ENCODE results near the gene INSIG1.

INSIG1 gene

DNA sequence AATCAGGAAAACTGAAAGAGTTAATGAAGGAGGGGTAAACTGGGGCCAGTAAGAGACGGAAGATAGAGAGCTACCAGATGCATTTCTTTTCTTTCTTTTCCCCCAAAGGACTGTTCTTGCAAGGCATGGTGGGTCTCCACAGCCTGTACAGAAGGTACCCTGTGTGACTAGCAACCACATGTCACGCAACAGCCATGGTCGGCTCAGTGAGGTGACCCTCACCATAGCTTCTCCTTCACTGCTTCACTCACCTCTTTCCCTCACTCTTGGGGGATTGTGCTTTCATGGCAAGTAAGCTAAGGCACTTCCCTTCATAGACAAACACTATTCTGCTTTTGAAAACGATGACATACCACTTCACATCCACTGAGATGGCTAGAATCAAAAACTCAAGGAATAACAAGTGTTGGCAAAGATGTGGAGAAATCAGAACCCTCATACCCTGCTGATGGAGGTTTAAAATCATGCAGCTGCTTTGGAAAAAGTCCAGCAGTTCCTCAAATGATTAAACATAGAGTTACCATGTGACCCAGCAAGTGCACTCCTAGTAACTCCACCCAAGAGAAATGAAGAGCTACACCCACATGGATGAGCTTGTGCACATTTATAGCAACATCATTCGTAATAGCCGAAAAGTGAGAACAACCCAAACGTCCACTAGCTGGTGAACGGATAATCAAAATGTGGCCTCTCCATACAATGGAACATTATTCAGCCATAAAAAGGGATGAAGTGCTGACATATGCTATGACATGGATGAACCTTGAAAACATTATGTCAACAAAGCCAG, 3.8 kb upstream of the INSIG1 start:
- no peak for ATAC-seq
- TF ChIP-seq TOX (CRISPR knock-in tag; IDR thresholded peaks at IDR 0.05; ENCODE audit: borderline replicate concordance) (no peak), ISL1 (CRISPR knock-in tag; IDR thresholded peaks at IDR 0.05) (no peak)

DNA sequence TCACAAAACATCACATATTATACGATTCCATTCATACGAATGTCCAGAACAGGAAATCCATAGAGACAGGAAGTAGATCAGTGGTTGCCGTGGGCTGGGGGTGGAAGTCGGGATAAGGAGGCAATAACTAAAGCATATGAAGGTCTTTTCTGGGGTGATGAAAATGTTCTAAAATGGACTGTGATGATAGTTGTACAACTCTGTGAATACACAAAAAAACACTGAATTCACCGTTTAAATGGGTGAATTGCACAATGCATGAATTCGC, 3.2 kb upstream of the INSIG1 start:
- TF ChIP-seq RARB (CRISPR knock-in tag; IDR thresholded peaks at IDR 0.05), result no peak
- no peak for TF ChIP-seq ZFP30 (CRISPR knock-in tag; IDR thresholded peaks at IDR 0.05)
- no peak for TF ChIP-seq ZFP3 (CRISPR knock-in tag; IDR thresholded peaks at IDR 0.05)
- no peak for TF ChIP-seq ZC3H10 (CRISPR knock-in tag; IDR thresholded peaks at IDR 0.05)
- ATAC-seq, result no peak

- no peak for ATAC-seq
- no peak for TF ChIP-seq ZFP3 (CRISPR knock-in tag; IDR thresholded peaks at IDR 0.05)
- no peak for TF ChIP-seq ZNF565 (CRISPR knock-in tag; conservative IDR thresholded peaks at IDR 0.05; ENCODE audit: low read depth)
- no peak for TF ChIP-seq ZC3H10 (CRISPR knock-in tag; IDR thresholded peaks at IDR 0.05)
- TF ChIP-seq ZNF8 (CRISPR knock-in tag; IDR thresholded peaks at IDR 0.05), result no peak
- no peak for TF ChIP-seq ZFP30 (CRISPR knock-in tag; IDR thresholded peaks at IDR 0.05)
- TF ChIP-seq, protein P1, sequence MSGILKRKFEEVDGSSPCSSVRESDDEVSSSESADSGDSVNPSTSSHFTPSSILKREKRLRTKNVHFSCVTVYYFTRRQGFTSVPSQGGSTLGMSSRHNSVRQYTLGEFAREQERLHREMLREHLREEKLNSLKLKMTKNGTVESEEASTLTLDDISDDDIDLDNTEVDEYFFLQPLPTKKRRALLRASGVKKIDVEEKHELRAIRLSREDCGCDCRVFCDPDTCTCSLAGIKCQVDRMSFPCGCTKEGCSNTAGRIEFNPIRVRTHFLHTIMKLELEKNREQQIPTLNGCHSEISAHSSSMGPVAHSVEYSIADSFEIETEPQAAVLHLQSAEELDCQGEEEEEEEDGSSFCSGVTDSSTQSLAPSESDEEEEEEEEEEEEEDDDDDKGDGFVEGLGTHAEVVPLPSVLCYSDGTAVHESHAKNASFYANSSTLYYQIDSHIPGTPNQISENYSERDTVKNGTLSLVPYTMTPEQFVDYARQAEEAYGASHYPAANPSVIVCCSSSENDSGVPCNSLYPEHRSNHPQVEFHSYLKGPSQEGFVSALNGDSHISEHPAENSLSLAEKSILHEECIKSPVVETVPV (CRISPR knock-in tag; IDR thresholded peaks at IDR 0.05), result no peak
- no peak for TF ChIP-seq OSR1 (CRISPR knock-in tag; IDR thresholded peaks at IDR 0.05)
- no peak for TF ChIP-seq PATZ1 (CRISPR knock-in tag; IDR thresholded peaks at IDR 0.05; ENCODE audit: borderline replicate concordance)
- TF ChIP-seq BACH2 (CRISPR knock-in tag; IDR thresholded peaks at IDR 0.05; ENCODE audit: borderline replicate concordance), result no peak
- TF ChIP-seq TCF4 (CRISPR knock-in tag; IDR thresholded peaks at IDR 0.05; ENCODE audit: borderline replicate concordance), result no peak
- no peak for TF ChIP-seq ESRRG (CRISPR knock-in tag; IDR thresholded peaks at IDR 0.05)
- no peak for TF ChIP-seq TSHZ2 (CRISPR knock-in tag; IDR thresholded peaks at IDR 0.05)
- no peak for TF ChIP-seq ARNTL (CRISPR knock-in tag; IDR thresholded peaks at IDR 0.05; ENCODE audit: borderline replicate concordance, low read depth)
- TF ChIP-seq GLIS3 (CRISPR knock-in tag; IDR thresholded peaks at IDR 0.05), result no peak
- TF ChIP-seq ZNF70 (CRISPR knock-in tag; IDR thresholded peaks at IDR 0.05), result no peak
- no peak for TF ChIP-seq TOX (CRISPR knock-in tag; IDR thresholded peaks at IDR 0.05; ENCODE audit: borderline replicate concordance)
- TF ChIP-seq, protein P2, sequence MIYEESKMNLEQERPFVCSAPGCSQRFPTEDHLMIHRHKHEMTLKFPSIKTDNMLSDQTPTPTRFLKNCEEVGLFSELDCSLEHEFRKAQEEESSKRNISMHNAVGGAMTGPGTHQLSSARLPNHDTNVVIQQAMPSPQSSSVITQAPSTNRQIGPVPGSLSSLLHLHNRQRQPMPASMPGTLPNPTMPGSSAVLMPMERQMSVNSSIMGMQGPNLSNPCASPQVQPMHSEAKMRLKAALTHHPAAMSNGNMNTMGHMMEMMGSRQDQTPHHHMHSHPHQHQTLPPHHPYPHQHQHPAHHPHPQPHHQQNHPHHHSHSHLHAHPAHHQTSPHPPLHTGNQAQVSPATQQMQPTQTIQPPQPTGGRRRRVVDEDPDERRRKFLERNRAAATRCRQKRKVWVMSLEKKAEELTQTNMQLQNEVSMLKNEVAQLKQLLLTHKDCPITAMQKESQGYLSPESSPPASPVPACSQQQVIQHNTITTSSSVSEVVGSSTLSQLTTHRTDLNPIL (CRISPR knock-in tag; IDR thresholded peaks at IDR 0.05; ENCODE audit: low read depth), result no peak
- no peak for TF ChIP-seq SNAI2 (CRISPR knock-in tag; IDR thresholded peaks at IDR 0.05)
- no peak for TF ChIP-seq RARB (CRISPR knock-in tag; IDR thresholded peaks at IDR 0.05)
Measured at GRCh38 chr7:155295511-155295910, 2.2 kb upstream of the INSIG1 start.

GRCh38 chr7:155296006-155296787, 1.5 kb upstream of the INSIG1 start:
- ATAC-seq, result no peak
- TF ChIP-seq PATZ1 (CRISPR knock-in tag; IDR thresholded peaks at IDR 0.05; ENCODE audit: borderline replicate concordance) (no peak), TCF4 (CRISPR knock-in tag; IDR thresholded peaks at IDR 0.05; ENCODE audit: borderline replicate concordance) (no peak), TSHZ2 (CRISPR knock-in tag; IDR thresholded peaks at IDR 0.05) (no peak), ZC3H10 (CRISPR knock-in tag; IDR thresholded peaks at IDR 0.05) (no peak), RARB (CRISPR knock-in tag; IDR thresholded peaks at IDR 0.05) (no peak), ZFP3 (CRISPR knock-in tag; IDR thresholded peaks at IDR 0.05) (no peak), ZFP30 (CRISPR knock-in tag; IDR thresholded peaks at IDR 0.05) (no peak)
- TF ChIP-seq, protein P1 (CRISPR knock-in tag; IDR thresholded peaks at IDR 0.05), result no peak

All from SK-N-SH treated with all-trans-retinoic acid at 6 μM for 48 hours (cell line).